ENCODE data around the gene RMND1. TPM values are rescaled to one million over a fixed set of nuclear protein-coding genes. Genes with fewer than 3 reads are reported as not detected.

Gene RMND1
- total and polyA plus RNA-seq, 2 of the 13 experiments (the other 11 are each of a cell fraction or from before 2014, with no cell fraction given) = 34.0 to 72.5 TPM

DNA sequence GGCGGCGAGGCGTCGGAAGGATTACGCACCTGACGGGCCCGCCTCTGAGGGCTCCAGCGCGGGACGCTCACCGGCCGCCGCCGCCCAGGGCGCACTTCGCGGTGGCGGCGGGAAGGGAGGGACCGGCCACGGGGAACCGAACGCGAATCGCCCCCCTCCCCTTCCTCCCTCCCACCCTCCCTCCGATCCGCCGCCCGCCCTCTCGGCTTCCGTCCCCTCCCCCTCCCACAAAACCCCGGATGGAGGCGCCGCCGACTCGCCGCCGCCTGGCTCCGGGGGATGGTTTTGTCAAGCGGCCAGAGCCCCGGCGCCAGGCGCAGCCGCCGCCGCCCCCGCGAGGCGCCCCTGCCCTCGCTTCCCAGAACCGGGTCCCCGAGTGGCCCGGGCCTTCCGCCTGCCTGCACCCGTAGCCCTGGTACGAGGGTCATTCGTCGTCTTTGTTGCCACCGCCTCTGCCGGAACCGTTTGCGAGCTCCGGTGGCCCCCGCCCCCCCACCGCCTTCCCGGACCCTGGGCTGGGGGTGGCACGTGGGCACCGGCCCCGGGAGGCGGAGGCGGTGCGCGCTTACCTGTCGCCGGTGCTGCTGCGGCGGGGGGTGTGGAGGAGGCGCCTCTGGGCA lies 61.0 kb downstream of the RMND1 start (continued):
- TF ChIP-seq, protein P1, sequence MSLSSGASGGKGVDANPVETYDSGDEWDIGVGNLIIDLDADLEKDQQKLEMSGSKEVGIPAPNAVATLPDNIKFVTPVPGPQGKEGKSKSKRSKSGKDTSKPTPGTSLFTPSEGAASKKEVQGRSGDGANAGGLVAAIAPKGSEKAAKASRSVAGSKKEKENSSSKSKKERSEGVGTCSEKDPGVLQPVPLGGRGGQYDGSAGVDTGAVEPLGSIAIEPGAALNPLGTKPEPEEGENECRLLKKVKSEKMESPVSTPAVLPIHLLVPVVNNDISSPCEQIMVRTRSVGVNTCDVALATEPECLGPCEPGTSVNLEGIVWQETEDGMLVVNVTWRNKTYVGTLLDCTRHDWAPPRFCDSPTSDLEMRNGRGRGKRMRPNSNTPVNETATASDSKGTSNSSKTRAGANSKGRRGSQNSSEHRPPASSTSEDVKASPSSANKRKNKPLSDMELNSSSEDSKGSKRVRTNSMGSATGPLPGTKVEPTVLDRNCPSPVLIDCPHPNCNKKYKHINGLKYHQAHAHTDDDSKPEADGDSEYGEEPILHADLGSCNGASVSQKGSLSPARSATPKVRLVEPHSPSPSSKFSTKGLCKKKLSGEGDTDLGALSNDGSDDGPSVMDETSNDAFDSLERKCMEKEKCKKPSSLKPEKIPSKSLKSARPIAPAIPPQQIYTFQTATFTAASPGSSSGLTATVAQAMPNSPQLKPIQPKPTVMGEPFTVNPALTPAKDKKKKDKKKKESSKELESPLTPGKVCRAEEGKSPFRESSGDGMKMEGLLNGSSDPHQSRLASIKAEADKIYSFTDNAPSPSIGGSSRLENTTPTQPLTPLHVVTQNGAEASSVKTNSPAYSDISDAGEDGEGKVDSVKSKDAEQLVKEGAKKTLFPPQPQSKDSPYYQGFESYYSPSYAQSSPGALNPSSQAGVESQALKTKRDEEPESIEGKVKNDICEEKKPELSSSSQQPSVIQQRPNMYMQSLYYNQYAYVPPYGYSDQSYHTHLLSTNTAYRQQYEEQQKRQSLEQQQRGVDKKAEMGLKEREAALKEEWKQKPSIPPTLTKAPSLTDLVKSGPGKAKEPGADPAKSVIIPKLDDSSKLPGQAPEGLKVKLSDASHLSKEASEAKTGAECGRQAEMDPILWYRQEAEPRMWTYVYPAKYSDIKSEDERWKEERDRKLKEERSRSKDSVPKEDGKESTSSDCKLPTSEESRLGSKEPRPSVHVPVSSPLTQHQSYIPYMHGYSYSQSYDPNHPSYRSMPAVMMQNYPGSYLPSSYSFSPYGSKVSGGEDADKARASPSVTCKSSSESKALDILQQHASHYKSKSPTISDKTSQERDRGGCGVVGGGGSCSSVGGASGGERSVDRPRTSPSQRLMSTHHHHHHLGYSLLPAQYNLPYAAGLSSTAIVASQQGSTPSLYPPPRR (CRISPR knock-in tag; IDR thresholded peaks at IDR 0.05; ENCODE audit: borderline replicate concordance) = no peak
- TF ChIP-seq ZNF343 (CRISPR knock-in tag; IDR thresholded peaks at IDR 0.05) (peak; percentile 84; the same call in 1 of the 2 replicates), ZNF83 (CRISPR knock-in tag; IDR thresholded peaks at IDR 0.05; ENCODE audit: borderline replicate concordance) (no peak), KLF11 (CRISPR knock-in tag; IDR thresholded peaks at IDR 0.05) (no peak), SMAD3 (CRISPR knock-in tag; IDR thresholded peaks at IDR 0.05) (no peak), ZSCAN29 (CRISPR knock-in tag; conservative IDR thresholded peaks at IDR 0.05) (no peak), TEAD3 (CRISPR knock-in tag; optimal IDR thresholded peaks at IDR 0.05; ENCODE audit: borderline replicate concordance) (no peak), ZNF136 (CRISPR knock-in tag; IDR thresholded peaks at IDR 0.05; ENCODE audit: low read depth) (no peak), HOXA5 (CRISPR knock-in tag; IDR thresholded peaks at IDR 0.05) (no peak; the same call in 1 of the 2 replicates), TARDBP (CRISPR knock-in tag; IDR thresholded peaks at IDR 0.05) (no peak), CCDC6 (CRISPR knock-in tag; IDR thresholded peaks at IDR 0.05) (peak; percentile 69; the same call in 1 of the 2 replicates), MXI1 (IDR thresholded peaks at IDR 0.05; ENCODE audit: borderline replicate concordance, low read depth, low read length) (no peak; the same call in 2 of the 3 replicates), EED (CRISPR knock-in tag; IDR thresholded peaks at IDR 0.05) (no peak), SNAPC2 (CRISPR knock-in tag; IDR thresholded peaks at IDR 0.05) (no peak), ZBTB38 (CRISPR knock-in tag; IDR thresholded peaks at IDR 0.05) (no peak), ZNF274 (CRISPR knock-in tag; IDR thresholded peaks at IDR 0.05) (no peak; the same call in 1 of the 2 replicates)
- TF ChIP-seq, protein P2, sequence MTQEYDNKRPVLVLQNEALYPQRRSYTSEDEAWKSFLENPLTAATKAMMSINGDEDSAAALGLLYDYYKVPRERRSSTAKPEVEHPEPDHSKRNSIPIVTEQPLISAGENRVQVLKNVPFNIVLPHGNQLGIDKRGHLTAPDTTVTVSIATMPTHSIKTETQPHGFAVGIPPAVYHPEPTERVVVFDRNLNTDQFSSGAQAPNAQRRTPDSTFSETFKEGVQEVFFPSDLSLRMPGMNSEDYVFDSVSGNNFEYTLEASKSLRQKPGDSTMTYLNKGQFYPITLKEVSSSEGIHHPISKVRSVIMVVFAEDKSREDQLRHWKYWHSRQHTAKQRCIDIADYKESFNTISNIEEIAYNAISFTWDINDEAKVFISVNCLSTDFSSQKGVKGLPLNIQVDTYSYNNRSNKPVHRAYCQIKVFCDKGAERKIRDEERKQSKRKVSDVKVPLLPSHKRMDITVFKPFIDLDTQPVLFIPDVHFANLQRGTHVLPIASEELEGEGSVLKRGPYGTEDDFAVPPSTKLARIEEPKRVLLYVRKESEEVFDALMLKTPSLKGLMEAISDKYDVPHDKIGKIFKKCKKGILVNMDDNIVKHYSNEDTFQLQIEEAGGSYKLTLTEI (CRISPR knock-in tag; conservative IDR thresholded peaks at IDR 0.05) = no peak
- TF ChIP-seq, protein P3, sequence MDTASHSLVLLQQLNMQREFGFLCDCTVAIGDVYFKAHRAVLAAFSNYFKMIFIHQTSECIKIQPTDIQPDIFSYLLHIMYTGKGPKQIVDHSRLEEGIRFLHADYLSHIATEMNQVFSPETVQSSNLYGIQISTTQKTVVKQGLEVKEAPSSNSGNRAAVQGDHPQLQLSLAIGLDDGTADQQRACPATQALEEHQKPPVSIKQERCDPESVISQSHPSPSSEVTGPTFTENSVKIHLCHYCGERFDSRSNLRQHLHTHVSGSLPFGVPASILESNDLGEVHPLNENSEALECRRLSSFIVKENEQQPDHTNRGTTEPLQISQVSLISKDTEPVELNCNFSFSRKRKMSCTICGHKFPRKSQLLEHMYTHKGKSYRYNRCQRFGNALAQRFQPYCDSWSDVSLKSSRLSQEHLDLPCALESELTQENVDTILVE (CRISPR knock-in tag; IDR thresholded peaks at IDR 0.05) = 0 out of 2 replicates have a peak, but pooled peaks have one; percentile 17
- TF ChIP-seq, protein P4, sequence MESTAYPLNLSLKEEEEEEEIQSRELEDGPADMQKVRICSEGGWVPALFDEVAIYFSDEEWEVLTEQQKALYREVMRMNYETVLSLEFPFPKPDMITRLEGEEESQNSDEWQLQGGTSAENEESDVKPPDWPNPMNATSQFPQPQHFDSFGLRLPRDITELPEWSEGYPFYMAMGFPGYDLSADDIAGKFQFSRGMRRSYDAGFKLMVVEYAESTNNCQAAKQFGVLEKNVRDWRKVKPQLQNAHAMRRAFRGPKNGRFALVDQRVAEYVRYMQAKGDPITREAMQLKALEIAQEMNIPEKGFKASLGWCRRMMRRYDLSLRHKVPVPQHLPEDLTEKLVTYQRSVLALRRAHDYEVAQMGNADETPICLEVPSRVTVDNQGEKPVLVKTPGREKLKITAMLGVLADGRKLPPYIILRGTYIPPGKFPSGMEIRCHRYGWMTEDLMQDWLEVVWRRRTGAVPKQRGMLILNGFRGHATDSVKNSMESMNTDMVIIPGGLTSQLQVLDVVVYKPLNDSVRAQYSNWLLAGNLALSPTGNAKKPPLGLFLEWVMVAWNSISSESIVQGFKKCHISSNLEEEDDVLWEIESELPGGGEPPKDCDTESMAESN (CRISPR knock-in tag; conservative IDR thresholded peaks at IDR 0.05) = no peak; the same call in none of the 2 replicates

All from HepG2 (cell line).